Astrocyte of the spinal cord (primary cell): ENCODE results near the gene MTA1.

Experiments
- DNase-seq: peaks from one replicate; pipeline ENCODE4 v3.0.0; 2011; ENCODE audit warnings: low read depth, low spot score
- H3K4me3 ChIP-seq: 2 replicates; pipeline ENCODE4 v1.5.1; 2011; ENCODE audit warnings: low read depth, mild to moderate bottlenecking, low read length, moderate library complexity
- CTCF ChIP-seq: IDR thresholded peaks from 2 replicates; pipeline ENCODE4 v1.5.1; 2012; ENCODE audit warnings: low read depth, mild to moderate bottlenecking, low read length, inconsistent platforms
- in situ Hi-C: cut with HindIII; loops from 2 replicates; pipeline ENCODE4 v1.10.0; 2017; ENCODE audit warnings: low sequenced_read_pairs

Gene MTA1

DNA sequence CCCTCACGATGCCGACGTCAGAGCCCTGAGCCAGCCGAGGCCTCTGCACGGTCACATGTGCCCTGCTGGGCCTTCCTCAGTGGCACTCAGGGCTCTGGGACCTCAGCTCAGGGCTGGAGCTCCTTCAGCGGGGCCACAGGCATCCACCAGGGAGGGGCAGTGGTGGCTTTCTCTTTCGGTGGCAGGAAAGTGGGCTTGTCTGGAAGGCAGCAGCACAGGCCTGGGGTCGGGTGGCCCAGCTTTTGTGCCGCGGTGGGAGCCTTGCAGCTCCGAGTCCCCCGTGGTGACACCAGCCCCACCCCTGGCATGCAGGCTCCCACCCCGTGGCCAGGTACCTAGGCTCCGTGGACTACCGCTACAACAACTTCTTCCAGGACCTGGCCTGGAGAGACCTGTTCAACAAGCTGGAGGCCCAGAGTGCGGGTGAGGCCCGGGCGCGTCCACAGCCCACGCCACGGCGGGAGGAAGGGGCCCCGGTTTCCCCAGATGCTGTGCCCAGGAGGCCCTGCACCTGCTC lies 35.5 kb upstream of the MTA1 start:
- no peak for DNase-seq
- no peak for TF ChIP-seq CTCF
- H3K4me3 ChIP-seq, result no peak overlapping the region
- in situ Hi-C loops, result no loop called here

DNA sequence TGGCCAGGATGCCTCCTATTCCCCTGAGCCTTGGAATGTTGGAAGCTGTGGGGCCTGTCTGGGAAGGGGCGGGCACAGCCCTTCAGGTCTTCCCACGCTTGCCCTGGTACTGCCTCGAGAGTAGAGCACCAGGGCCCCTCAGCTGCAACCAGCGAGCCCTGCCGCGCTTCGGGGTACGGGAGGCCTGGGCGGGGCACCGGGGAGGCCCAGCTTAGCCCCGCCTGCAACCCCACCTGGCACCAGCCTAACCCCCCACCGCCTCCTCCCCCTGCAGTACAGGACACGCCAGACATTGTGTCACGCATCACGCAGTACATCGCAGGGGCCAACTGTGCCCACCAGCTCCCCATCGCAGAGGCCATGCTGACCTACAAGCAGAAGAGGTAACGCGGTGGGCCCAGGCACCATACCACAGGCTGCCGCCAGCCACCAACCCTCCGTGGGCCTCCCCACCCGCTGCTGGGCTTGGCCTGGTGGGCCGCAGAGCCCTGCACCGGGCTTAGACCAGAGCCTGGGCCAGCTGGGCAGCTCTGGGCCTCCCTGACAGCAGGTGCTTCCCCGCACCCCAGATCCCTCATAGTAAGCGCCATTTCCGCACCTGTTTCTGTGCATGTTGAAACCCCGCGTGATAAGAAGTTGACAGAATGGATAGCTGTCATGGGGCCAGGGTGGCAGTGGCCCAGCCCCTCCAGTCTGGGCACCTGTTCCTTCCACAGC lies 34.9 kb upstream of the MTA1 start:
- no peak overlapping the region for H3K4me3 ChIP-seq
- in situ Hi-C loops, result no loop called here
- TF ChIP-seq CTCF, result no peak
- DNase-seq, result no peak

- DNase-seq, result no peak
- H3K4me3 ChIP-seq, result no peak overlapping the region
- in situ Hi-C loops, result no loop called here
- TF ChIP-seq CTCF, result no peak
Observed at GRCh38 chr14:105385322-105385637, 34.3 kb upstream of the MTA1 start.

DNA sequence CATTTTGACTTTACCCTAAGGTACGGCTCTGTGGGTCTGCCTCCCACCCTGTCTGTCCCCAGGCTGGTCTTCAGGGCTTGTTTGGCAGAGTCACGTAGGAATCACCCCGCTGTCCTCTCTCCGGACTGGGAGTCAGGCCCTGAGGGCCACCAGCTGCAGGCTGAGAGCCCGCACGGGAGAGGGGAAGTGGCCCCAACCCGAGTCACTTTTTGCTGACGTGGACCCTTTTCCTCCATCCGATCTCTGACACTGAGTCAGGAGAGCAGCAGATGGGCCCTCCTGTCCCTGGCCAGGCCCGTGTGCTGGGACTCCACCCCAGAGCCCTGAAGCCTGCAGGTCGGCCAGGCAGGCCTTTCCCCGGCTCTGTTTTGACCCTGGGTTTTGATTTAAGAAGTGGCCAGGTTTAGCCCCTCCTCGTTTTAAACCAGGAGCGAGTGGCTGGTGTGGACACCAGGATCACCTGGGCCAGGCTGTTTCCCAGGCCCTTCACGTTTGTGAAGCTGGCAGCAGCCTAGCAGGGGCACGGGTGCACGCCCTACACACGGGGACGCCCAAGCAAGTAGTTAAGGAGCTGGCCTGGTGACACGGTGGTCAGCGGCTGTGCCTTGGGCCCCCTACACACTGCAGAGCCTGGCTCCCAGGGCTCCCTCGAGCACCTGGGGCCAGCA lies 33.8 kb upstream of the MTA1 start:
- in situ Hi-C loops, result no loop called here
- H3K4me3 ChIP-seq, result no peak overlapping the region
- no peak for TF ChIP-seq CTCF
- no peak for DNase-seq

- in situ Hi-C loops, result no loop called here
- no peak for DNase-seq
- peak; percentile 0 for TF ChIP-seq CTCF
- no peak overlapping the region for H3K4me3 ChIP-seq
Observed at GRCh38 chr14:105386581-105387529, 32.8 kb upstream of the MTA1 start.

DNA sequence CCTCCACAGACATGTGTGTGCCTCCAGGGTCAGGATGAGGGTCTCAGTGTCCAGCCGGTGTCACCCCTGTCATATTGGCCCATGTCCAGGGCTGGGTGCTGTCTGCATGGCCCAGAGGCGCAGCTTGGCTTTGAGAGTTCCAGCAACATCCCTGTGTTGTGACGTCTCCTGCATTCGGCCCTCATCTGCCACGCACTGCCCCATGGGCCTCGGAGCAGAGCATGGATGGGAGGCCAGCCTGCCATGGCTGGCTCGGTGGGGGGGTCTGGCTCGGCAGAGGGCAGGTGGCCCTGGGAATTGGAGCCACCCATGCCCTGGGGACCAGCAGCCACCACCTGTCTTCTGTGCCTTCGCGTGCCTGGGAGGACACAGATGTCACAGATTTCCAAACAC lies 32.1 kb upstream of the MTA1 start:
- H3K4me3 ChIP-seq, result no peak overlapping the region
- no peak for DNase-seq
- in situ Hi-C loops, result no loop called here
- TF ChIP-seq CTCF, result no peak
